ENCODE results near the gene HNMT. TPM values are rescaled to one million over a fixed set of nuclear protein-coding genes. Genes with fewer than 3 reads are reported as not detected.
A peak's percentile ranks its signal among the peaks of the same experiment; 100 is the strongest.

The HNMT gene
- total and polyA plus RNA-seq, 2 of the 13 experiments (the other 11 are each of a cell fraction or from before 2014, with no cell fraction given), result 279 to 309 TPM

GRCh38 chr2:137928547-137929518 is 35.4 kb upstream of the HNMT start (continued):
- no peak for TF ChIP-seq ZNF407 (CRISPR knock-in tag; IDR thresholded peaks at IDR 0.05; ENCODE audit: not compliant biosample characterization)
- no peak for TF ChIP-seq HOXA7 (CRISPR knock-in tag; IDR thresholded peaks at IDR 0.05)
- no peak for TF ChIP-seq PRDM10 (CRISPR knock-in tag; IDR thresholded peaks at IDR 0.05; ENCODE audit: low read depth)
- TF ChIP-seq AFF4 (CRISPR knock-in tag; IDR thresholded peaks at IDR 0.05), result 0 out of 2 replicates have a peak, but pooled peaks have one; percentile 52
- no peak for TF ChIP-seq PHB2 (IDR thresholded peaks at IDR 0.05; ENCODE audit: partially characterized antibody)
- peak; percentile 80; the same call in 1 of the 2 replicates for TF ChIP-seq FOSL1 (CRISPR knock-in tag; IDR thresholded peaks at IDR 0.05; ENCODE audit: borderline replicate concordance)
- no peak for TF ChIP-seq E2F1 (CRISPR knock-in tag; IDR thresholded peaks at IDR 0.05)
- 0 out of 2 replicates have a peak, but pooled peaks have one; percentile 15 for TF ChIP-seq ETV6 (CRISPR knock-in tag; conservative IDR thresholded peaks at IDR 0.05)
- no peak for TF ChIP-seq SIN3B (IDR thresholded peaks at IDR 0.05; ENCODE audit: low read length)

All from HepG2 (cell line).